H1 (cell line): ENCODE data around the gene SECTM1.

Experiments used
- EP300 ChIP-seq, 2 experiments: IDR thresholded peaks; 1 replicate in 1 of 2; 2 replicates in 1 of 2; pipeline ENCODE4 v1.6.1; 2011 to 2012; ENCODE audit warnings: low read depth in 2 of 2, low read length in 2 of 2, mild to moderate bottlenecking in 2 of 2, borderline replicate concordance in 1 of 2, inconsistent platforms in 1 of 2, moderate library complexity in 1 of 2
- POLR2A ChIP-seq, 2 experiments: IDR thresholded peaks; 1 replicate in 1 of 2; 2 replicates in 1 of 2; pipeline ENCODE4 v1.6.1; 2011; ENCODE audit warnings: low read depth in 2 of 2, low read length in 2 of 2, mild to moderate bottlenecking in 2 of 2; ENCODE audit errors: control extremely low read depth in 1 of 2
- POLR2AphosphoS5 ChIP-seq: IDR thresholded peaks from 2 replicates; pipeline ENCODE4 v1.6.1; 2011; ENCODE audit warnings: low read depth, low read length
- RNF2 ChIP-seq: fragments of 200-900, 300-1000 bp; sonication (generic); IDR thresholded peaks from 2 replicates; pipeline ENCODE4 v1.7.1; 2016; ENCODE audit warnings: borderline replicate concordance, low read depth, mild to moderate bottlenecking, antibody characterized with exemption, low read length; ENCODE audit not compliant: poor library complexity, severe bottlenecking; ENCODE audit errors: missing control alignments
- SIN3A ChIP-seq, 2 experiments: IDR thresholded peaks in 1 of 2; conservative IDR thresholded peaks in 1 of 2; 2 replicates each; pipeline ENCODE4 v1.6.1; 2011 to 2012; ENCODE audit warnings: low read length in 2 of 2, improper control_type of control experiment in 1 of 2, low read depth in 1 of 2, mild to moderate bottlenecking in 1 of 2
- SP1 ChIP-seq: IDR thresholded peaks from 2 replicates; pipeline ENCODE4 v1.6.1; 2011; ENCODE audit warnings: low read depth, low read length
- SP4 ChIP-seq: IDR thresholded peaks from 2 replicates; pipeline ENCODE4 v1.6.1; 2012; ENCODE audit warnings: low read length, inconsistent platforms
- TF ChIP-seq, protein P1 (sequence below), 3 experiments: IDR thresholded peaks; 1 replicate in 2 of 3; 2 replicates in 1 of 3; pipeline versions ENCODE4 v1.5.1 to v1.6.1; 2011; ENCODE audit warnings: low read length in 3 of 3, mild to moderate bottlenecking in 3 of 3, inconsistent platforms in 2 of 3, low read depth in 1 of 3, moderate library complexity in 1 of 3; ENCODE audit not compliant: insufficient read depth in 1 of 3; ENCODE audit errors: control extremely low read depth in 1 of 3
- TF ChIP-seq, protein P2 (sequence below): IDR thresholded peaks from 2 replicates; pipeline ENCODE4 v1.6.1; 2012; ENCODE audit warnings: inconsistent platforms
- TF ChIP-seq, protein P3 (sequence below): IDR thresholded peaks from 2 replicates; pipeline ENCODE4 v1.6.1; 2012; ENCODE audit warnings: inconsistent platforms

DNA sequence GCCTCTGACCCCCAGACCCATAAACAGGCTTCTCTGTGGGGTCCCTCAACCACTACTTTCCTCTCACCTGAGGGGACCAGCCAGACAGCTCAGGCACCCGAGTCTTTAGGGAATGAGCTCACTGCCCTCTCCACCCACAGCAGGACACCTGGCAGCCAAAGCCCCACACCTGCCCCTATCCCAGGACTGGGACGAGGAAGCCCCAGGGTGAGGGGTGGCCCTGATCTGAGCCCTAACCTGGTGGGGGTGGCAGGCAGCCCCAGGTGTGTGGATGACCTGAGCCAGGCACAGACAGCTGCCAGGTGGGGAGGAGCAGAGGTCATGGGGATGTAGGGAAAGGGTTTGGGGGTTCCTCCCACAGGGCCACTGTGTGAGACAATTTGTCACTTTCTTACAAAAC, 23.8 kb upstream of the SECTM1 start:
- no peak for TF ChIP-seq POLR2AphosphoS5
- TF ChIP-seq, protein P1, sequence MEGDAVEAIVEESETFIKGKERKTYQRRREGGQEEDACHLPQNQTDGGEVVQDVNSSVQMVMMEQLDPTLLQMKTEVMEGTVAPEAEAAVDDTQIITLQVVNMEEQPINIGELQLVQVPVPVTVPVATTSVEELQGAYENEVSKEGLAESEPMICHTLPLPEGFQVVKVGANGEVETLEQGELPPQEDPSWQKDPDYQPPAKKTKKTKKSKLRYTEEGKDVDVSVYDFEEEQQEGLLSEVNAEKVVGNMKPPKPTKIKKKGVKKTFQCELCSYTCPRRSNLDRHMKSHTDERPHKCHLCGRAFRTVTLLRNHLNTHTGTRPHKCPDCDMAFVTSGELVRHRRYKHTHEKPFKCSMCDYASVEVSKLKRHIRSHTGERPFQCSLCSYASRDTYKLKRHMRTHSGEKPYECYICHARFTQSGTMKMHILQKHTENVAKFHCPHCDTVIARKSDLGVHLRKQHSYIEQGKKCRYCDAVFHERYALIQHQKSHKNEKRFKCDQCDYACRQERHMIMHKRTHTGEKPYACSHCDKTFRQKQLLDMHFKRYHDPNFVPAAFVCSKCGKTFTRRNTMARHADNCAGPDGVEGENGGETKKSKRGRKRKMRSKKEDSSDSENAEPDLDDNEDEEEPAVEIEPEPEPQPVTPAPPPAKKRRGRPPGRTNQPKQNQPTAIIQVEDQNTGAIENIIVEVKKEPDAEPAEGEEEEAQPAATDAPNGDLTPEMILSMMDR (IDR thresholded peaks at IDR 0.05; ENCODE audit: control extremely low read depth in 1 of 3, insufficient read depth in 1 of 3, low read depth in 1 of 3, low read length in 3 of 3) = no peak
- TF ChIP-seq POLR2A (IDR thresholded peaks at IDR 0.05; ENCODE audit: control extremely low read depth in 1 of 2, low read depth in 2 of 2, low read length in 2 of 2) = no peak
- TF ChIP-seq, protein P2, sequence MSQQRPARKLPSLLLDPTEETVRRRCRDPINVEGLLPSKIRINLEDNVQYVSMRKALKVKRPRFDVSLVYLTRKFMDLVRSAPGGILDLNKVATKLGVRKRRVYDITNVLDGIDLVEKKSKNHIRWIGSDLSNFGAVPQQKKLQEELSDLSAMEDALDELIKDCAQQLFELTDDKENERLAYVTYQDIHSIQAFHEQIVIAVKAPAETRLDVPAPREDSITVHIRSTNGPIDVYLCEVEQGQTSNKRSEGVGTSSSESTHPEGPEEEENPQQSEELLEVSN = no peak
- TF ChIP-seq SP1 = no peak
- no peak for TF ChIP-seq RNF2
- no peak for TF ChIP-seq SP4
- TF ChIP-seq, protein P3, sequence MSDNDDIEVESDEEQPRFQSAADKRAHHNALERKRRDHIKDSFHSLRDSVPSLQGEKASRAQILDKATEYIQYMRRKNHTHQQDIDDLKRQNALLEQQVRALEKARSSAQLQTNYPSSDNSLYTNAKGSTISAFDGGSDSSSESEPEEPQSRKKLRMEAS = no peak
- no peak for TF ChIP-seq EP300 (IDR thresholded peaks at IDR 0.05; ENCODE audit: borderline replicate concordance in 1 of 2, low read depth in 2 of 2, low read length in 2 of 2)
- no peak for TF ChIP-seq SIN3A (conservative IDR thresholded peaks at IDR 0.05 in 1 of 2, IDR thresholded peaks at IDR 0.05 in 1 of 2; ENCODE audit: low read depth in 1 of 2, low read length in 2 of 2)
